GM12872 (cell line): ENCODE results near the gene BAHCC1.

Source experiments
- CTCF ChIP-seq: IDR thresholded peaks from 3 replicates; pipeline ENCODE4 v1.5.1; 2011; ENCODE audit warnings: low read depth, mild to moderate bottlenecking, low read length, moderate library complexity; ENCODE audit not compliant: insufficient read depth

The BAHCC1 gene

GRCh38 chr17:81413497-81414135, 18.4 kb downstream of the BAHCC1 start:
- no peak for TF ChIP-seq CTCF

GRCh38 chr17:81414756-81415516, 19.7 kb downstream of the BAHCC1 start:
- TF ChIP-seq CTCF = no peak

- no peak for TF ChIP-seq CTCF
These were observed 20.4 kb downstream of the BAHCC1 start for GRCh38 chr17:81415681-81416080.

- no peak for TF ChIP-seq CTCF
These were observed 21.4 kb downstream of the BAHCC1 start for GRCh38 chr17:81416612-81417011.

- TF ChIP-seq CTCF = no peak
These were observed 22.0 kb downstream of the BAHCC1 start for GRCh38 chr17:81417049-81417878.

GRCh38 chr17:81417879-81418709, 22.8 kb downstream of the BAHCC1 start:
- no peak for TF ChIP-seq CTCF
